Superior temporal gyrus (tissue), 1 donor: ENCODE measurements around the gene FAM241A.
"Not testable (repeated sequence)": the region's sequence is repeated elsewhere in the genome, so short reads cannot be mapped to it uniquely, and the experiment has no call there.

Source experiments
- DNase-seq: peaks from one replicate; pipeline ENCODE4 v3.0.0-alpha.2; 2016; ENCODE audit errors: extremely low spot score

The FAM241A gene

DNA sequence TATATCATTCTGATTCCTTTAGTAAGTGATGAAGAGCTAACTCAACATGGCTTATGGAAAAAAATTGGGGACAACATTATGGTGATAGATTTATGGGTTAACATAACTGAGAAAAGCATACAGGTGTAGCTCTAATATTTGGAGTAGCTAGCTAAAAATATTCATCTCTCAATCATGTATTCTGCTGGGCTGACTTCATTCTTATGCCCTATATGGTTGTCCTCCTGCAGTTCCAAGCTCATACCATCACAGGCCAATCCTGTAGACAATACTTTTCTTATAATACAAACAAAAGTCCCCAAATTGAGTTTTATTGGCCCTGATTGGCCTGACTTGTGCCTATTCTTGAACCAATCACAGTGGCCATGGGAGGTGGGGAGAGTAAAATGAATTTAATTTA is 6.7 kb upstream of the FAM241A start:
- DNase-seq: no peak

DNA sequence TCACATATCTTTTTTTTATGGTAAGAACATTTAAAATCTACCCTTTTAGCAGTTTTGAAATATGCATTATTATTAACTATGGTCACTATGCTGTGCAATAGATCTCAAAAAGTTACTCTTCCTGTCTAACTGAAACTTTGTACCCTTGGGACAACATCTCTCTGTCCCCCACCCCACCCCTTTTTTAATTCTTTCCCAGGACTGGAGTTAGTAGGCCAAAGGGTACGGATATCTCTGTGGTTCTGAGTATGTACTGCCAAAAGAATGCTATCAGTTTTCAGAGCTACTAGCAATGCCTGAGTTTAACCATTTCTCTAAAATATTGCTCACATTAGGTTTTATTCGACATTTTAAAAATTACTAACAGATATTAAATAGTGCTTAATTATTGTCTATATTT is 4.7 kb upstream of the FAM241A start:
- no peak for DNase-seq

DNA sequence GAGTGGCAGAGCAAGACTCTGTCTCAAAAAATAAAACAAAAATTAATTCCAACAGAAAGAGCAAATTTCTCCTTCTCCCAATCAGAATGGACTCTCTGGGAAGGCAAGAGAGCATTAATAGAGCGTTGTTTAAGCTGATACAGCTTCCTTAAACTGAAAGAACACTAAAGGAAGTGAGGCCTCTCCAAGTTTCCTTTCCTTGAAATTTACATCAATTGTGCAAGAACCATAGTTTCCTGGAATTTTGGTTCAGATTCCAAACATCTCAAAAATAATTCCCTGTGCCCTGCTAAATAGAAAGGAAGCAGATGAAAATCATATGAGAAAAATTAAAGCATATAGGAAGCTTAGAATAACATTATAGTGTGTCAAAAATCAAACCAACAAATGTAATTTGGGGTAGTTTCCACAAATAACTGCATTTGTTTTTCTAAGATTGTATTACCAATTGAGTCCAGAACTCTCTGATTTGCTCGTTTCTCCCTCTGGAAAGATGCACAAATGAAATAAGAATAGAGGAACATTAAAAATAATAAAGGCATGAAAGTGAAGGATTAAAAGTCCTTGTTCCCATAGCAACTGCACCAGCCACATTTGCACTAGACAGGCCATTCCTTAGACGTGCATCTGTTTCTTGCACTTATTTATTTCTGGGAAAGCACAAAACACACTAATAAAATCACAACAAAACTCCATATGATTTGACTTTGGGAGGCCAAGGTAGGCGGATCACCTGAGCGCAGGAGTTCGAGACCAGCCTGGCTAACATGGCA is 3.7 kb upstream of the FAM241A start:
- DNase-seq: no peak

DNA sequence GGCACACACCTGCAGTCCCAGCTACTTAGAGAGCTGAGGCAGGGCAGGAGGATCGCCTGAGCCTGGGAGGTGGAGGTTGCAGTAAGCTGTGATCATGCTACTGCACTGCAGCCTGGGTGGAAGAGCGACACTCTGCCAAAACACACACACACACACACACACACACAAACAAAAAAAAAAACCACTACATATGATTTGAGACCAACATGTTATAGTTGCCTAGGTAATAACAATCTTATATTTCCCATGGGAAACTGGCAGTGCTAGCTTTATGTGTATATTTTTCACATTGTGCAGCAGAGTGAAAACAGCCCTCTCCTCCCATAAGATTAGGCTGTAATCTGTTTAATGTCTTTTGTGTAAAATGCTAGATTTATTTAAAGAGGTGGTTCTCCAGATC is 3.1 kb upstream of the FAM241A start:
- no peak for DNase-seq

DNA sequence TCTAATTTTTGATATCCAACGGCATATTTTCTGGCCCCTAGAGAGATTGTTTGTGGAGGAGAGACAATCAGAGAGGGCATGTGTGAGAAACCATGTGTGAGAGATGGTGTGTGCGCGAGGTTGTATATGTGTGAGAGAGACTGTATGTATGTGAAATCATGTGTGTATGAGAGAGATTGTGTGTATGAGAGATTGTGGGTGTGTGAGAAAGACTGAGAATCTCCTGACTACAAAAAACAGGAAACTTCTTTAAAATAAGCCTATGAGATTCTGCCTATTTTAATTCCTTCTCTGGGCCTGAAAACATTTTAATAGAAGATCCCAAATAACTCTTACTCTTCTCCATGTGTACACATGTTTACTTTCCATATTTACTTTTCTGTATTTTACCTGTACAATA is 1.5 kb upstream of the FAM241A start:
- DNase-seq: no peak

DNA sequence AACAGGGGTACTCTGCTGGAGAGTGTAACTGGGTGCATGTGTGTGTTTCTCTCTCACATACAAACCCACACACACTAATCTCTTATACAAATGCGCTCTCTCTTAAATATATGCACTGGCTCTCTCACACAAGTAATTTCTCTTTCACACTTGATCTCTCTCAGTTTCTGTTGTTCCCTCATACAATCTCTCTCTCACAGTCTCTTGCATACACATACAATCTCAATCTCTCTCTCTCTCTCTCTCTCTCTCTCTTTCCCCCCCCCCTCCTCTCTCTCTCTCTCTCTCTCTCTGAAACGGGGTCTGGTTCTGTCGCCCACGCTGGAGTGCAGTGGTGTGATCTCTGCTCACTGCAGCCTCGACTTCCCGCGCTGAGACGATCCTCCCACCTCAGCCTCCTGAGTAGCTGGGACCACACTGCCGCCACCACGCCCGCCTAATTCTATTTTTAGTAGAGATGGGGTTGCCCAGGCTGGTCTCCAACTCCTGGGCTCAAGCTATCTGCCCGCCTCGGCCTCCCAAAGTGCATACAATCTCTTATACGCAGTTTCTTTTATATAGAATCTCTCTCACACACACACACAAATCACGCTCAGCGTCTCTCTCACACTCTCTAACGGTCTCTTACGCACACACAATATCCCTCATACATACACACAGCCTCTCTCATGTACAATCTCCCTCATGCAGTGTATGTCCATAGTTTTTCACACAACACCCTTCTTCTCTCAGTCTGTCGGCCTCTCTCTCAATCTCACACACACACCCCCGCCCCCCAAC is 518 bp upstream of the FAM241A start:
- DNase-seq: peak; percentile 77

DNA sequence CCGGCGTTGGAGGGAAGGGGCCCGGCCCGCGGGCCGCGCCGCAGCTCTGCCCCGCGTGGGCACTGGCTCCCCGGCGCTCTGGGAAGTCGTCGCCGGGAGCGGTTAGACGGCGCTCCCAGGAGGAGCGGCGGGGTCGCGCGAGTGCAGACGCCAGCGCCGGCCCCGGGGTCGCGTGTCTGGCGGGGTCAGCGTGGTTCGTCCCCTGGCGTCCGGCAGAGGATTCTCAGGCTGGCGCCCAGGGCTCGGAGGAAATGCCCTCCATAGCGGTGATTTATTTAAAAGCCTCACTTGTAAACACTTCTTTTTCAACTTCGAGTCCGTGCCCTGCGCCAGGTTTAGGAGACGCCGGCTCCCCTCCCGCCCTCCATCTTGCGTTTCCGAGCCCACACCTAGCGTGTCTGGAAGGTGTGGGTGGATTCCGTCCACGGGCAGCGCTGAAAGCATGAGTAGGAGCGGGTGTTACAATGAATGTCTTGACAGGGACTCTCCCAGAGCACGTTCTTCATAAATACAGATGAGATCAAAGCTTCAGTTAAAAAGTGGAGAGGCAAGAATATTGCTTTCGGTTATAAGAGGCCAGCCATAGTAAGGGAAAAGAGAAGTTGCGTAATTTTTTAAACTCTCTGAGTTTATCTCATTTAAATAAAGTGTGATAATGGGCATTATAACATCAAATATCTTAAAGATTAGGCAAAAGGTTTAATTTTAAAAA is 692 bp downstream of the FAM241A start:
- no peak for DNase-seq

DNA sequence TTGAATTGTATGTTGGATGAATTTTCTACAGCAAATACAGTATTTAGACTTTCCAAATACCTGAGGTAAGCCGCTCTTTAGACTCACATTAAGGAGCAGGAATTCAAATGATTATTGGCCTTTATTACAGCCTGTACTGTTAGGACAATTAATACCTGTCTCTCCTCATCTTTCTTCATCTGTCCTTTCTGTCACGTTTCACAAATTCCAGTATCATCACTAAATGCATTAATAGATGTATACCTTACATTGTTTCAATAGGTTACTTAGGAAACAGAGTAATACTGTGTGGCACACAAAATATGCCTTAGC is 1.2 kb downstream of the FAM241A start:
- no peak for DNase-seq

DNA sequence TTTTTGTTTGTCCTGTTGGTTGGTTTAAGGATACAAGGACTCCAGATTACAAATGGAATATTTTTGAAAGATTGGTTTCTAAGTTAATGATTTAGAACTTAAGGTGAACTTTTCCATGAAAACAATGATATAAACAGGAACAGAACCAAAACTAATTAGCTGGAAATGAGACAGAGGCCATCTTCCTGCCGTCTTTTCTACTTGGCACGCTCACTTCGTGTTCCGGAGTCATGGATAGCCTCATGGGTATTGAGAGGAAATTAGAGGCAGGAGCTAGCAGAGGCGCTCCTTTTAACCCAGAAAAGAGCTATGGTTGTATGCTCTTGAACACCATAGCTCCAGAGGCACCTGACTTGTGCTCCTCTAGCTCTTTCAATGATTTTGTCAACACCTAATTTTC is 2.4 kb downstream of the FAM241A start:
- no peak for DNase-seq

DNA sequence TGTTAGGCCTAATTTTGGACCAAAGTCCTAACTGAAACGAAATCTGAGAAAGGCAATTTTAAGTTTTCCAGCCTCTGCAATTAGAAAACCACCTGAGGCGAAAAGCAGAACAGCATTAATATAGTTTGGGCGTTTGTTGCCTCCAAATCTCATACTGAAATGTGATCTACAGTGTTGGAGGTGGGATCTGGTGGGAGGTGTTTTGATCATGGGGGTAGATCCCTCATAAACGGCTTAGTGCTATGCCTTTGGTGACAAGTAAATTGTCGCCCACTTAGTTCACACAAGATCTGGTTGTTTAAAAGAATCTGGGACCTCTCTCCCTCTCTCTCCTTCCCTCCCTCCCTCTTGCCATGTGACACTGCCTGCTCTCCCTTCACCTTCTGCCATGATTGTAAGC is 5.7 kb downstream of the FAM241A start:
- DNase-seq: no peak

DNA sequence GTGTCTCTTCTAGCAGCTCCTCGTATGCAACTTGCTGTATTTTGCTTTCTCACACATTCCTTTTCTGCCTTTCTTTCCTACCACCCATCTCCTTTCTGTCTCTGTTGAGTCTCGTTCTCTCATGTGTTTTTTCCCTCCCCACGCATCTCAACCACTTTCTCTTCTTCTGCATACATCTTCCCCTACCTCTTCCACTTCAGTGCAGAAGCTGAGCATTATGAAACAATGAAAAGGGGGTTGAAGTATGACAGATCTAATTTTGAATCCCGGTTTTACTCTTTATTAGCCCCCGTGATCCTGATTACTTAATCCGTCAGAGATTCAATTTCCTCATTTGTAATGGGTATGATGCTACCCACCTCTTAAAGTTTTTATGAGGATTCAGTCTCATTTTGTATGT is 7.3 kb downstream of the FAM241A start:
- DNase-seq: no peak

DNA sequence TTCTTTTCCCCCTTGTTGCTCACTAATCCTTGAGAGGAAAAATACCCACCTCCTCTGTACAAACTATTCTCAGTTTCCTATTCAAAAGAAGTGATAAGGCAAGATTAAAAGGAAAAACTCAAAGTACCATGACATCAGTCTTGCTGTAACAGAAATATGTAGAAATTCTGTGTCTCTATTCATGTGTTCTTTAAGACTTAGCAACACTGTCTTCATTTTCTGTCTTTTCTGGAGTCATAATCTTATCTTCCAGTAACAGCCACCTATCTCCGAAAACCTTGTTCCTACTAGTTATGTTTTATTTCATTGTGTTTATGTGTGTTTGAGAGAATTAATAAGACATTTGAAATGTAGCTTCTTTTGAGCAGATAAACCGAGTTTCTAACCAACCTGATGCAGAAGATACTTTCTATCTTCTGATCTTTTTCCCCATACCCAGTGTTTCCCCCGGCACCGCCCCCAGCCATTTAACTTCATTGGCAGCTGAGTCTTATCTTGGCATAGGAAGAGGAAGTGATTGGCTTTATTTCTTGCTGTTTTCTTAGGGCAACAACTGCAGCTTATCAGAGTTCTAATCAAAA is 8.0 kb downstream of the FAM241A start:
- DNase-seq: no peak

DNA sequence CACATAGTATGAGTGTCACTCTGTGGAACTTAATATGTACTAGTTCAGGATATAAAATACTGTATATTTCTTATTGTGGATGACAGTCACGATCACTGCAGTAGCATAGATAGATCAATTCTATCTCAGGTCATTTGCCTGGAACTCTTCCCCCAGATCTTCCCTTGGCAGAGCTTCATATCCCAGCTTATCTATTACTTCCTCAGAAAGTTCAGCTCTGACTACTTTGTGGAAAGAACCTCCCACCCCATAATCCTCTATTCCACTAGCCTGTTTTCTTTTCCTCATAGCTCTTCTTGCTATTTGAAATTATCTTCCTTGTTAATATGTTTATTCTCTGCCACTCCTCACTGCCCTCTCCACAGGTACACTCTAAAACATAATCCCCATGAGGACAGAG is 10.9 kb downstream of the FAM241A start:
- DNase-seq: no peak

DNA sequence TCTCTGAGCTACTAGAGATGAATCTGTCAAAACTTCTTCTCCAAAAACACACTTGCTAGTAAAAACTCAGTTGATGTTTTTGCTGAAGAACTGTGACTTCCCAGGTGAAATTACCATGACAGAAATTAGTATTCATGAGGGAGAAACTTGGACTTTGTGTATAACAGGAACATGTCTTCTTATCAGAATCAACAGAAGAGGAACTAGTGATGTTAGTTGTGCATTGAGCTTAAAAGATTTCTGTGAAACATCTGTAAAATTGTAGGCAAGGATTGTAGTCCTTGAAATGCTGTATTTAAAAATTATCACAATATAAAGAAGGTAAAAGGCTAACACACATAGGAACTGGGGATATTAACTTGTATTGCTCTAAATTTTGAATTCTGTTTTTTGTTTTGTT is 11.3 kb downstream of the FAM241A start:
- DNase-seq: no peak

DNA sequence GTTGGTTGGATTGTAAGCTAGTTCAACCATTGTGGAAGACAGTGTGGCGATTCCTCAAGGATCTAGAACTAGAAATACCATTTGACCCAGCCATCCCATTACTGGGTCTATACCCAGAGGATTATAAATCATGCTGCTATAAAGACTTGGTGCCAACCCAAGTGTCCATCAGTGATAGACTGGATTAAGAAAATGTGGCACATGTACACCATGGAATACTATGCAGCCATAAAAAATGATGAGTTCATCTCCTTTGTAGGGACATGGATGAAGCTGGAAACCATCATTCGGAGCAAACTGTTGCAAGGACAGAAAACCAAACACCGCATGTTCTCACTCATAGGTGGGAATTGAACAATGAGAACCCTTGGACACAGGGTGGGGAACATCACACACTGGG is 18.5 kb downstream of the FAM241A start:
- DNase-seq: not testable (repeated sequence)

DNA sequence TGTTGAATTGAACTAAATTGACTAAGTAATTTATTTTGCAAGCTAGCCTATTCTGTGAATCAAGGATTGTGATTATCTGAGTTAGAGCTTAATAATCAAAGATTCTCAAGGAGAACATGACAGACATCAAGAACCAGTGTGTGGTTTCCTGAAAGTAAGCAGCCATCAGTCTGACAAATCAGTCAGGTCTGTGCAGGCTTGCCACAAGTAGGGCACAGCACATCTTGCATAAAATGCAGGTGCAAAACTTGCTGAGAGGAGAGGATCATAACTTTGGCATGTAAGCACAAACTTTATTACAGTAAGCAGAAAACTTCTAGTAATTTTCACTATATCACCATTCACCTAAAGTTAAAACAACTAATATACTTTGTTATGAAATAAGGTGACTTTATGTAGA is 22.5 kb downstream of the FAM241A start:
- DNase-seq: no peak

DNA sequence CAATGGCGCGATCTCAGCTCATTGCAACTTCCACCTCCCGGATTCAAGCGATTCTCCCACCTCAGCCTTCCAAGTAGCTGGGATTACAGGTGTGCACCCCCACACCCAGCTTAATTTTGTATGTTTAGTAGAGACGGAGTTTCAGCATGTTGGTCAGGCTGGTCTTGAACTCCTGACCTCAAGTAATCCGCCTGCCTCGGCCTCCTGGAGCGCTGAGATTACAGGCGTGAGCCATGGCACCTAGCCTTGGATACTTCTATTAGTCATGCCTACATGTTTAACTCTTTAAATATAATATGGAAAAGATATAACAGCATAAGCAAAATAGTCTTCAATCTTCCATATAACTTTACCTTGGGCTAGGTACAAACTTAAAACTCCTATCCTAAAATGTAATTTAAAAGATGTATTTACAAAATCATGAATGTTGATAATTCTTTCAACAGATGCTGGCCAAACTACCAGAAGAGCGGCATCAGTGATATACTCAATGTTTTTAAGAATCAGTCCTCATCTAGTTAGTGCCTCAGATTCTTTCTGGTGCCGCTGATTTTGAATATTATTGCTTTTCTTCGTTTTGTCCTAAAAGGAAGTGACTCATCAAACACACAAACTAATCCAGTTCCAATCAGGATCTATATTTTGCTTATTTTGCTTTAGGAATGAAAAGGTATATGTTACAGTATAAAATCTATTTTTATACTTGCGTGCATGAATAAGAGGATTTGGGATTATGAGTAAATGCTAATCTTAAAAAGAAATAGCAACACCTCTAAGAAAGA is 23.7 kb downstream of the FAM241A start:
- DNase-seq: no peak

DNA sequence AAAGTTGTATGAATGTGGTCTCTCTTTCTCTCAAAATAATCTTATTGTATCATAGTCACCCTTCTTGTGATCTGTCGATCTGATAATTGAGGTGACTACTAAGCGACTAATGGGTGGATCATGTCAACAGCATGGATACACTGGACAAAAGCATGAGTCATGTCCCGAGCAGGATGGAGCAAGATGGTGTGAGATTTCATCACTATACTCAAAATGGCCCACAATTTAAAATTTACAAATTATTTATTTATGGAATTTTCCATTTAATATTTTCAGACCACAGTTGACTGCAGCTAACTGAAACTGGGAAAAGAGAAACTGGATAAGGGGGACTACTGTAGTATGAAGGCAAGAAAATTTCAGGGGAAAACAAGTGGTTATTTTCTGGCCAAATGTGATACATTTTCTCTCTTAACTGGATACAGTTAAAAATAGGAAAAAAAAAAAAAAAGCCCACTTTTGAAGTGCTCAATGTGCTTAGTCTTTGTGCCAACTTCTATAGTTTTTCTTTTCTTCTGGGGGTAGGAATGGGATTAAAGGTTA is 25.3 kb downstream of the FAM241A start:
- DNase-seq: no peak

DNA sequence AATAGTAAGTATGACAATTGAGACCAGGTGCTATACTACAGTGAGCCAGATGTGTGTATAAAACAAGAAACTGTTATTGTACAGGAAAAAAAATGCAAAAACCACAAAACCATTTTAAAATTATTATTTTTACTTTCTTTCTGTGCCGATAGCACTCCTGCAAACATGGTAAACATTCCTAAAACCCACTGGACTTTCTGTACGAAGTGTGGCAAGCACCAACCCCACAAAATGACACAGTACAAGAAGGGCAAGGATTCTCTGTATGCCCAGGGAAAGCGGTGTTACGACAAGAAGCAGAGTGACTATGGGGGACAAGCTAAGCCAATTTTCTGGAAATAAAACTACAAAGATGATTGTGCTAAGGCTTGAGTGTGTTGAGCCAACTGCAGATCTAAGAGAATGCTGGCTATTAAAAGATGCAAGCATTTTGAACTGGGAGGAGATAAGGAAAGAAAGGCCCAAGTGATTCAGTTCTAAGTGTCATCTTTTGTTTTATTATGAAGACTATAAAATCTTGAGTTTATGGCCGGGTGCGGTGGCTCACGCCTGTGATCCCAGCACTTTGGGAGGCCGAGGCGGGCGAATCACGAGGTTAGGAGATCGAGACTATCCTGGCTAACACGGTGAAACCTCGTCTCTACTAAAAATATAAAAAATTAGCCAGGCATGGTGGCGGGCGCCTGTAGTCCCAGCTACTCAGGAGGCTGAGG is 26.0 kb downstream of the FAM241A start:
- DNase-seq: not testable (repeated sequence)

DNA sequence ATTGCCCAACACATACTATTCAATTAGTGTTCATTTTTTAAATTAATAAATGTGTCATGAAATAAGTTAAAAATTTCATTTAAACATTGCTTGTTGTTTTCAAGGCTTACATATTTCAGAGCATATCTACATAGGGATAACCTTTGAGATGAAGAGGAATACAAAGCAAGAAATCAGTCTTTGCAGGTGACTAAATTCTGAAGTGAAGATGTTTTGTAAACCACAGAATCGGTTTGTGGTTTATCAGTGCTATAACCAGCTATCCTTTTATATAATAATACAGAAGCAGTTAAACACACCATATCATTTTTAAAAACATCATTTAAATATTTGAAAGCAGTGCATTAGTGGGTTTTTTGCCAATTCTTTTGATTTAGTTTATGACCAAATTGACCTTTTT is 26.9 kb downstream of the FAM241A start:
- DNase-seq: peak; percentile 7
